GM10847 (cell line): Measurements from ENCODE around the gene KCNAB3.
A peak's percentile ranks its signal among the peaks of the same experiment; 100 is the strongest.

Experiments used
- POLR2A ChIP-seq: IDR thresholded peaks from 2 replicates; pipeline ENCODE4 v1.6.1; 2011; ENCODE audit not compliant: insufficient read length; ENCODE audit errors: extremely low read depth

Gene KCNAB3

DNA sequence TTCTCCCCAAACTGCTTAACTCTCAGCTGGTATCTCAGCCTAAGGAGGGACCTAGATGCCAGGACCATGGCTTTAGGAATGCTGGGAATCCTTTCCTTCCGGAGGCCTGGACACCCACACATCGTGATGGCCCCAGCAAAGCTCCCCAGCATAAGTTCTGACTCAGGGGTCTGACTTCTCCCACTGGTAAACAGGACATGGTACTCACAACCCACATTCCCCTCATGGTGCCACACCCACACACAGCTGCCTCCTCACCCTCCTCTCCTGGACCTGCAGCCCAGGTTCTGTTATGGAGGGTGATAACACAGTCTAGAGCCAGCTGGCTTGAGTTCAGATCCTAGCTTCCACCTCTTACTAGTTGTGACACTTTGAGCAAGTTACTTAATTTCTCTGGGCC, 12.8 kb downstream of the KCNAB3 start:
- TF ChIP-seq POLR2A = no peak

DNA sequence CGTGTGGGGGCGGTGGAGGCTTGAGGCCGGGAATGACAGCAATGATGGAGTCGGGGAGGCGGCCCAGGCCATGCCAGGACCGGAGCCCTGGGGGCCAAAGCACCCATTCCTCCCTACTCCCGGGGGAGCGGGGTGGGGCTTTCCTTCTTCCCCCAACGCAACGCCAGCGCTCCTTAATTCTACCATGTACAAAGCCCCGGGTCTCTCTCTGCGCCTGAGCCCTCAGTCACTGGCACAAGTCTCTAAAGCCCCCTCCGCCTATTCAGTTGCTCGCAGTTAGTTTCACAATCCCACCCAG, 13.3 kb downstream of the KCNAB3 start:
- TF ChIP-seq POLR2A = no peak

DNA sequence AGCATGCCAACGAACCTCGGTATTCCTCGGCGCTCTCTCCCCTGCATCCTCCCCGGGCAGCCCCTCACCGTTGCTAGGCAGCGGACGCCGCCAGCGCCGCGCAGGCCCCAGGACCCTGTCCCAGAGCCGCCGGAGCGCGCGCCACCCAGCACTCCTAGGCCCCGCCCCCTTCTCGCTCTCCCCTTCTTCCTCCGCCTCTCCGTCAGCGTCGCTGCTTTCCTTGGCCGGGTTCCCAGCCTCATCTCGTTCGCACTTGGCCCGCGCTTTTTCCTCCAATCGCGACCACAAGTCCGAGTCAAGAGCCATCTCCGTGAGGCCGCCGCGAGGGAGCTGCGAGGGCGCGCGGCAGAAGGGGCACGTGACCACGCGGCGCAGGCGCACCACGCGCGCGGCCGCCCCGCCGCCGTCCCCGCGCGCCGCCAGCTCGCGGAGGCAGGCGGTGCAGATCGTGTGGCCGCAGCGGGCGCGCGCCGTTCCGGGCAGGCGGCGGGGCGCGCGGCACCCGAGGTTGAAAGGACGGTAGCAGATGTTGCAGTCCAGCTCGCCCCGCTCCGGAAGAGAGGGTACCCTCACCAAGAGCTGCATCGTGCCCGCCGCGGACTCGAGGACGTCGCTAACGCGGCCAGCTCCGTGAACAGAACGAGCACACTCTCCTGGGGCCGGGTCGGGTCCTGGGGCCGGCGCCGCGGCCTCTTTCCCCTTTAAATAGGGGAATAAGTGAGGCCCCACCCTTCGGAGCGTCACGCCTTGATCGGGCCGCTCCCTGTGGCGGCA, 13.9 kb downstream of the KCNAB3 start, which contains the start of gene RNF227:
TSS of gene RNF227 (minus strand) at position 679 of the 774 bp plus-strand sequence. CDS start at position 585, 94 bp downstream.
- TF ChIP-seq POLR2A = peak; percentile 44

DNA sequence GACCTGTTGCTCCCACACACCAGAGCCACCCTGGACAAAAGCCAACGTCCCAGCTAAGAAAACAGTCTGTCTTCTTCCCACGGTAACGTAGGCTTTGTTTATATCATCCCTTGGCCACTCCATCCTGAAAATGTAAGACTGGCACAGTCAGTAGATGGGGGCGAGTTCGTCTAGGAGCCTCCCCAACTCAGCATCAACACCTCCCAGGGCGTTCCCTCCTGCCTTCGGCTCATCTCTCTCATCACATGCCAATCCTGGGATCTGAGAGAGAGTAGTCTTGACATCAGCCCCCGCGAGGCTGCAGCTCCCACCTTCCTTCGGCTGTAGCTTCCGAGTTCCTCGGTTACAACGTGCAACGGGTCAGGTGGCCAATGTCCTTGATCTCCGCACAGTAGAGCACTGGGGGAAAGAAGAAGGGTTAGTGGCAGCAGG, 14.5 kb downstream of the KCNAB3 start:
- TF ChIP-seq POLR2A = no peak

DNA sequence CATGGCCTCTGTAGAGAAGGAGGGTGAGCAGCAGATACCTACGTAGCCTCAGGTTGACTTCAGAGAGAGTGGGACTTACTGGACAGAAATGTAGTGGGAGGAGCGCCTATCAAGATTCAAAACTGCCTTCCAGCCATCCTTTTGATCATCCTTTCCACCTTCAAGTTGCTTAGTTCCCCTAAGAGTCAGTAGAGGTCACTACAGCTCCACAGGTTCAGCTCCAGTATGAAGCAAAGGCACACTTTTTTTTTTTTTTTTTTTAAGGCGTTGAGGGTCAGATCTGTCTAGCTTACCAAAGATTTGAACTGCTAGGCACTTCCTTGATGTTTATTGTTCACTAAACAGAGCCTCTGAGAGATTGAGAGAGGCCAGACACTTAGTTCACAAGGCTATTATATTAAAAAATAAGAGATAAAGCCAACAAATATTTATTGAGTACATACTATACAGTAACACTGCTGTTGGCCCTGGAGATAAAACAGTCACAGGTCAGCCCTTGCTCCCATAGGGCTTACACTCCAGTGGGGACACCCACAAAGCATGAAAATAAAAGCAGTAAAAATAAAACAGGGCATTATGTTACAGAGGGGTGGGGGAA, 16.6 kb downstream of the KCNAB3 start:
- TF ChIP-seq POLR2A = no peak

DNA sequence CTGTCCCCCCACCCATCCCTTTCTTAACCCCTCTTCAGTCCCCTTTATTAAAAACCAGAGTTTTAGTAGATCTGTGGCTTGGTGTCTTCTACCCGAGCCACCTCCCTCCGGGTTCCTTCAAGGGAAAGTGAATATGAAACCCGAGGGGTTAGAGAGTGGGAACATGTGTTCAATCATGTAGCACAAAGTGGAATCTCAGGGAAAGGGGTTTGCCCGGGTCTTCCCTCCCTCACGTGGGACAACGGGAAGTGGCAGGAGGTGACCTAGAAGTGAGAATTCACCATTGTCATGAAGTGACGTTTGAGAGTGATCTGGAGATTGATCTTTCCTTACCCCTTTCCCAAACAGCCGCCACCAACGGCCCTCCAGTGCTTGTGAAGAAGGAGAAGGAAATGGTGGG, 18.5 kb downstream of the KCNAB3 start:
- no peak for TF ChIP-seq POLR2A

DNA sequence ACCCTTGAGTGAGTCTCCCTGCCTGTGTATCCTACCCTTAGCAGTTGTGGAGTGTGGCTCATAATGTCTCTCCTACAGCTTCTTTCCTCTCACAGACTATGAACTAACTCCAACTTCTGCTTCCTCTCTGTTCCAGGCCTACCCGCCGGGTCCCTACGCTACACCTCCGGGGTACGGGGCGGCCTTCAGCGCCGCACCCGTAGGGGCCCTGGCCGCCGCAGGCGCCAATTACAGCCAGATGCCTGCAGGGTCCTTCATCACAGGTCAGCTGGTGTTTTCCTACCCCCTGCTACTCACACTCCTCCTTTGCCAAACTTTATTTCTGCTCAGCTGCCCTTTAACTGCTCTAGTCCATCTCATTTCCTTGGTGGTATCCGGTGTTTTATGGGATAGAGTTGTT, 18.9 kb downstream of the KCNAB3 start:
- TF ChIP-seq POLR2A = no peak

DNA sequence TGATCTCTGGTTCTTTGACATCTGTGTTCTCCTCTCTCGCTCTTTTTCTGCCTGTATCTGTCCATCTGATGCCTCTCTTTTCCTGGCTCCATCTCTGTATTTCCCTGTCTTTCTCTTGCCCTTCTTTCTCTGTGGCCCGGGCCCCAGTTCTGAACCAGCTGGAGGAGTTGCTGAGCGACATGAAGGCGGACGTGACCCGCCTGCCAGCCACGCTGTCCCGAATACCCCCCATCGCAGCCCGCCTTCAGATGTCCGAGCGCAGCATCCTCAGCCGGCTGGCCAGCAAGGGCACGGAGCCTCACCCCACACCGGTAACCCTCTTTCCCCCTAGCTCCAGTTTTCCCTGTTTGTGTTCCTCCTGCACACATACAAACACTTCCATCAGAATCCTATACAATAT, 19.4 kb downstream of the KCNAB3 start:
- TF ChIP-seq POLR2A = no peak

DNA sequence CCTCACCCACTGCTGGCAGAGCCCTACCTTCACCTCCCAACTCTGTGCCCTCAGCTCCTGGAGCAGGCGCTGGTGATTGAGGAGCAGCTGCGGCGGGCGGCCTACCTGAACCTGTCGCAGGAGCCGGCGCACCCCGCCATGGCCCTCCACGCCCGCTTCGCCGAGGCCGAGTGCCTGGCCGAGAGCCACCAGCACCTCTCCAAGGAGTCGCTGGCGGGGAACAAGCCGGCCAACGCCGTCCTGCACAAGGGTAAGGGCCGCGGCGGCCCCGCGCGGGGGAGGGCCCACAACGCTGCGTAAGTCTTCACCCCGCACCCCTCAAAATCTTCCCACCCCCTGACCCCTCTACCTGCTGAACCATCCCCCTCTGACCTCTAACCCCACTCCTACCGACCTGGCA, 20.6 kb downstream of the KCNAB3 start:
- no peak for TF ChIP-seq POLR2A

DNA sequence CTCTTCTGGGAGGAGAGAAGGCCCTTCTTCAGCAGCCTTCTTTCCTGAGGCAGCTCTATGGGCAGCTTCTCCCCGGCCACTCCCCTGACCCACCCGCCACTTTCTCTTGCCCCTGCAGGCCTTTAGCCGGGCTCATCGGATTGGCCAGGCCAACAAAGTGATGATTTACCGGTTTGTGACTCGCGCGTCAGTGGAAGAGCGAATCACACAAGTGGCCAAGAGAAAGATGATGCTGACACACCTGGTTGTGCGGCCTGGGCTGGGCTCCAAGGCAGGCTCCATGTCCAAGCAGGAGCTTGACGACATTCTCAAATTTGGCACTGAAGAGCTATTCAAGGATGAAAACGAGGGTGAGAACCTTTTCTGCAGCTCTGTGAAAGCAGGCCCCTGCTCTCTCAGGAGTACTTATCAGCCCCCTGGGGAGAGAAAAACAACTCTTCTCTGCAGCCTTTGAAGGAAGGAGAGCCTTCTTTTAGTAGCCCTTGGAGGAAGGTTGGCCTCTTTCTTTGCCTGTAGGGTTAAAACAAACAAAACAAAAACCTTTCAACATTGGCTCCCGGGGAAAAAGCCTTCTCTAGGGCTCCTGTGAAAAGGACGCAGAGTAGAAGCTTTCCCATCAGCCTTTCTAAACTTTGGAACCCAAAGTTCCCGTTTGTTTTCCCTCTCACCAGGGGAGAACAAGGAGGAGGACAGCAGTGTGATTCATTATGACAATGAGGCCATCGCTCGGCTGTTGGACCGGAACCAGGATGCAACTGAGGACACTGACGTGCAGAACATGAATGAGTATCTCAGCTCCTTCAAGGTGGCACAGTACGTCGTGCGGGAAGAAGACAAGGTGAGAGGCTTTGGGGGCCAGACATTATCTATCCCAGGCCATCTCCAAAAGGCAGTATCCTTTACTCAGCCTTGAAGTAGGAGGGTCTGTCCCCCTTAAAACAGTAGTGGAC, 26.2 kb downstream of the KCNAB3 start:
- TF ChIP-seq POLR2A = no peak

DNA sequence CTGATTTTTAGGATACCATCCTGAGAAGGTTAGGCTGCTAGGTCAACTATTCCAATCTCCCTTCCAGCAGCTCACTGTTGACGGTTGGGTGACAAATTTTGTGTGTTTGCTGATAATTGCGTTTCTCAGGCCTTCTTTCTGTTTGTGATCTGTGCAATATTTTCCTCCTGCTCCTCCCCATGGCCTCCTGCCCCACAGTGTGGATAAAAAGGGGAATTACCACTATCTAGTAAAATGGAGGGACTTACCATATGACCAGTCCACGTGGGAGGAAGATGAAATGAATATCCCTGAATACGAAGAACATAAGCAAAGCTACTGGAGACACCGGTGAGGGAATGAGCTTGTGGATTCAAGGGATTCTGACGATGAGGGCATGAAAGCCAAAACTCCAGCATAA, 31.9 kb downstream of the KCNAB3 start:
- TF ChIP-seq POLR2A = no peak

DNA sequence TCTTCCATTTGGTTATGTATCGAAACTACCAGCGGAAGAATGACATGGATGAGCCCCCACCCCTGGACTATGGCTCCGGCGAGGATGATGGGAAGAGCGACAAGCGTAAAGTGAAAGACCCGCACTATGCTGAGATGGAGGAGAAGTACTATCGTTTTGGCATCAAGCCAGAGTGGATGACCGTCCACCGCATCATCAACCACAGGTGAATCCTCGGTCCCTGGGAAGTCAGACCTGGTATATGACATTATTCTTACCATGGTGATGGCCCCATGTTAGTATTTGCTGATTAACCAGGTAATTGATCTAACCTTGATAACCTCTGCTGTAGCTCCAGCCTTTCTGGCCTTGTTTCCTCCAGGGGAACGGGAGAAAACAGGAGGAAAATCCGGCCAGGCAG, 32.6 kb downstream of the KCNAB3 start:
- no peak for TF ChIP-seq POLR2A

DNA sequence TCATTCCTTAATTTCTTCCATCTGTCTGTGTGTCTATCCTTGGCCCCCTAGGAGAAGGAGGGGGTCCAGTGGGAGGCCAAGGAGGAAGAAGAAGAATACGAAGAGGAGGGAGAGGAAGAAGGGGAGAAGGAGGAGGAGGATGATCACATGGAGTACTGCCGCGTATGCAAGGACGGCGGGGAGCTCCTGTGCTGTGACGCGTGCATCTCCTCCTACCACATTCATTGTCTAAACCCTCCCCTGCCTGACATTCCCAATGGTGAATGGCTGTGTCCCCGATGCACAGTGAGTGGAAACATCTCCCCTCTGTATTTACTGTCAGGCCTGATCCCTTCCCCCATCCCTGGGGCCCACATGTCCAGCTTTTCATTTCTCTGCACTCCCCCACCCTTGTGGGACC, 34.8 kb downstream of the KCNAB3 start:
- TF ChIP-seq POLR2A = no peak

DNA sequence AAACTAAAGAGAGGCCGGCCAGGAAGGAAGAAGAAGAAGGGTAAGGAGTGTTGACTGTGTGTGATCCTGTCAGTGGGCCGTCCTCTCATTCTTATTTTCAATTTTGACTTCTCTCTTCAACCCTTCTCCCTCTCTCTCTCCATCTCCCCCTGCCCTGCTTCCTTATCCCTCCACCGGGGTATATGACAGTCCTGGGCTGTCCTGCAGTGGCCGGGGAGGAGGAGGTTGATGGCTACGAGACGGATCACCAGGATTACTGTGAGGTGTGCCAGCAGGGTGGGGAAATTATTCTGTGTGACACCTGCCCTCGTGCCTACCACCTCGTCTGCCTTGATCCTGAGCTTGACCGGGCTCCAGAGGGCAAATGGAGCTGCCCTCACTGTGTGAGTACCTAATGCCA, 35.4 kb downstream of the KCNAB3 start:
- no peak for TF ChIP-seq POLR2A

DNA sequence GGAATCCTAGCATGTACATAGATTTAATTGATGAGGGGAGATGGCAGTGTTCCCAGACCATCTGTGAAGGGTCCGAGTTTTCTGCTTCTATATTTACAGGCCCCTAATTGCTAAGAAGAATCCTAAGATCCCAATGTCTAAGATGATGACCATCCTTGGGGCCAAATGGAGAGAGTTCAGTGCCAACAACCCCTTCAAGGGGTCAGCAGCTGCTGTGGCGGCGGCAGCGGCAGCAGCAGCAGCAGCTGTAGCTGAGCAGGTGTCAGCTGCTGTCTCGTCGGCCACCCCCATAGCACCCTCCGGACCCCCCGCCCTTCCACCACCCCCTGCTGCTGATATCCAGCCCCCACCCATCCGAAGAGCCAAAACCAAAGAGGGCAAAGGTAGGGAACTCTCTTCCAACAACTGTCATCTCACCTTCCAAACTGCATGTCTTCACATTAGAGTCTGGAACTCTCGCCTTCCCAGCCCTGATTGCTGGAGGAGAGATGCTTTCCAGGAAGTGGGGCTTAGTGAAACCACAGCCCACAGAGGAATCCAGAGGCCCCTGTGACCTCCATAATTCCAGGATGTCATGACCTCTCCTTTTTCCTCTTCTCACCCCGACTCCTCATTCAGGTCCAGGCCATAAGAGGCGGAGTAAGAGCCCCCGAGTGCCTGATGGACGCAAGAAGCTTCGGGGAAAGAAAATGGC, 36.3 kb downstream of the KCNAB3 start:
- no peak for TF ChIP-seq POLR2A
